CD8-positive, alpha-beta memory T cell (primary cell): ENCODE data around the gene MAD2L2. TPM values are rescaled to one million over a fixed set of nuclear protein-coding genes. Genes with fewer than 3 reads are reported as not detected.
"Not testable (repeated sequence)": the region's sequence is repeated elsewhere in the genome, so short reads cannot be mapped to it uniquely, and the experiment has no call there.

Experiments
- CTCF ChIA-PET: fragments of 350-600 bp; sonication (Branson Sonifier 250); formaldehyde crosslinking; loops from one replicate; lab custom pipeline; 2021; ENCODE audit warnings: antibody characterized with exemption; lab: Charles Lee
- POLR2A ChIA-PET: fragments of 350-600 bp; sonication (Branson Sonifier 250); formaldehyde crosslinking; loops from one replicate; lab custom pipeline; 2021; ENCODE audit warnings: antibody characterized with exemption; lab: Charles Lee
- DNase-seq, 5 donors: peaks; one replicate each; pipeline versions ENCODE4 v3.0.0 to v3.0.0-alpha.2; 2020 to 2022; ENCODE audit warnings: mixed read lengths in 1 of 5
- H3K27ac ChIP-seq: one replicate; pipeline ENCODE4 v1.7.0; 2013; ENCODE audit warnings: low read depth, mild to moderate bottlenecking, low read length, moderate library complexity
- H3K27me3 ChIP-seq: 2 replicates; pipeline ENCODE4 v1.7.0; 2013; ENCODE audit warnings: low read length, mild to moderate bottlenecking; ENCODE audit not compliant: insufficient read depth, poor library complexity, severe bottlenecking
- H3K36me3 ChIP-seq: 2 replicates; pipeline ENCODE4 v1.7.0; 2013; ENCODE audit warnings: mild to moderate bottlenecking, low read length, moderate library complexity; ENCODE audit not compliant: insufficient read depth
- H3K4me1 ChIP-seq: 2 replicates; pipeline ENCODE4 v1.7.0; 2013; ENCODE audit warnings: mild to moderate bottlenecking, low read length, moderate library complexity; ENCODE audit not compliant: insufficient read depth
- H3K4me3 ChIP-seq: 2 replicates; pipeline ENCODE4 v1.7.0; 2013; ENCODE audit warnings: mild to moderate bottlenecking, low read length
- H3K9me3 ChIP-seq: 2 replicates; pipeline ENCODE4 v1.7.0; 2013; ENCODE audit warnings: mild to moderate bottlenecking, low read length
- H3K27ac Mint-ChIP-seq, 8 donors: one replicate each; pipeline ENCODE4 v1.8.0; 2020 to 2021; ENCODE audit warnings: mixed read lengths in 8 of 8, mild to moderate bottlenecking in 6 of 8, inconsistent platforms in 3 of 8, moderate library complexity in 3 of 8
- H3K27me3 Mint-ChIP-seq, 2 donors: one replicate each; pipeline ENCODE4 v1.8.0; 2020 to 2021; ENCODE audit warnings: mixed read lengths in 2 of 2, mild to moderate bottlenecking in 1 of 2, moderate library complexity in 1 of 2
- H3K36me3 Mint-ChIP-seq, 3 donors: one replicate each; pipeline ENCODE4 v1.8.0; 2020 to 2021; ENCODE audit warnings: mixed read lengths in 3 of 3, inconsistent platforms in 1 of 3, mild to moderate bottlenecking in 1 of 3
- H3K4me1 Mint-ChIP-seq, 3 donors: one replicate each; pipeline ENCODE4 v1.8.0; 2020 to 2021; ENCODE audit warnings: mixed read lengths in 3 of 3, inconsistent platforms in 1 of 3, mild to moderate bottlenecking in 1 of 3
- H3K4me3 Mint-ChIP-seq, 7 donors: one replicate each; pipeline ENCODE4 v1.8.0; 2020 to 2021; ENCODE audit warnings: mixed read lengths in 7 of 7, mild to moderate bottlenecking in 6 of 7, moderate library complexity in 4 of 7, inconsistent platforms in 2 of 7
- H3K9me3 Mint-ChIP-seq, 5 donors: one replicate each; pipeline ENCODE4 v1.8.0; 2020 to 2022; ENCODE audit warnings: mixed read lengths in 5 of 5, mild to moderate bottlenecking in 3 of 5, moderate library complexity in 2 of 5, inconsistent platforms in 1 of 5
- polyA plus RNA-seq: library from polyadenylated mRNA; unstranded; fragments of 300-500 nt; fragmentation: Illumina TruSeq; gene quantifications from one replicate; pipeline ENCODE4 v1.2.3, GENCODE V29; 2021
- total RNA-seq, 2 experiments: library from RNA; stranded (reverse); gene quantifications; one replicate each; pipeline ENCODE4 v1.2.3, GENCODE V29; 2021

MAD2L2 gene
- total and polyA plus RNA-seq, 3 experiments from 2014 or later, result 57.2 to 66.2 (median 60.1) TPM

- Histone ChIP-seq H3K9me3 (no peaks in the 10 kb centered on the region), H3K4me1 (peaks cover 9% of the 10 kb centered on the region), H3K27me3 (no peaks in the 10 kb centered on the region), H3K27ac (no peak overlapping the region), H3K4me3 (no peak overlapping the region), H3K36me3 (no peaks in the 10 kb centered on the region)
- peaks cover 0 to 2% of the 10 kb centered on the region in 2 donors for H3K27me3 Mint-ChIP-seq
- CTCF ChIA-PET, result interaction anchor here (0.8 to 5.6 kb wide), 9 partner anchors 18 to 608 kb away, joined by 3 to 52 read pairs (median 5); partner anchors contain the start of gene FBXO6
- no peaks in the 10 kb centered on the region for H3K9me3 Mint-ChIP-seq
- H3K36me3 Mint-ChIP-seq, result no peaks in the 10 kb centered on the region
- H3K27ac Mint-ChIP-seq, result peak overlapping the region in 1 of 8 donors; percentile 21
- no peak for DNase-seq
- peaks cover 7 to 15% (median 11%) of the 10 kb centered on the region in 3 donors for H3K4me1 Mint-ChIP-seq
- POLR2A ChIA-PET, result interaction anchor here (0.9 kb wide), 1 partner anchor 608 kb away, joined by 3 read pairs; no protein-coding TSS in a partner anchor
- H3K4me3 Mint-ChIP-seq, result no peak overlapping the region
Measured at GRCh38 chr1:11645270-11645669, 35.7 kb downstream of the MAD2L2 start.

DNA sequence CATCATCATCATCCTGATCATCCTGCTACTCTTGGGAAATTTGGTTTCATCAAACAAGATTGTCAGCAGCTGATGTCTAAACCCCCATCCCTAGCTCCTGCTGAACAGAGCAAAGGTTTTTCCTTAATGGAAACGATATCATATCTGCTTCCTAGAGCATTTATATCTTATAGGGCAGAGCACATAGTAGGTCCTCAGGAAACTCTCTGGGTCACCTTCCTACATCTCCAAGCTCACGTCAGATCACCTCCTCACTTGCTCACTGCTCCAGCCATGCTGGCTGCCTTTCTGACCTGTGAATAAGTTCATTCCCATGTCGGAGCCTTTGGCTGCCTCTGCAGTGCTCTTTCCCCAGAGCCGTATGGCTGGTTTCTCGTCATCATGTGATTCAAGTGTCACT, 37.2 kb downstream of the MAD2L2 start:
- Histone ChIP-seq H3K4me1 (no peaks in the 10 kb centered on the region), H3K36me3 (no peaks in the 10 kb centered on the region), H3K27me3 (no peaks in the 10 kb centered on the region), H3K27ac (no peak overlapping the region), H3K9me3 (no peaks in the 10 kb centered on the region), H3K4me3 (no peak overlapping the region)
- POLR2A ChIA-PET, result no interaction called here
- H3K4me3 Mint-ChIP-seq, result no peak overlapping the region
- no peaks in the 10 kb centered on the region for H3K9me3 Mint-ChIP-seq
- peaks cover 2 to 6% of the 10 kb centered on the region in 2 donors for H3K27me3 Mint-ChIP-seq
- peaks cover 0 to 2% (median 2%) of the 10 kb centered on the region in 3 donors for H3K4me1 Mint-ChIP-seq
- no peak for DNase-seq
- no peaks in the 10 kb centered on the region for H3K36me3 Mint-ChIP-seq
- no peak overlapping the region for H3K27ac Mint-ChIP-seq
- CTCF ChIA-PET, result interaction anchor here (0.8 to 5.6 kb wide), 10 partner anchors 20 to 606 kb away, joined by 3 to 52 read pairs (median 3); partner anchors contain the start of gene FBXO6

- H3K27me3 Mint-ChIP-seq, H3K9me3 Mint-ChIP-seq, H3K36me3 ChIP-seq, POLR2A ChIA-PET, H3K4me1 Mint-ChIP-seq, H3K4me3 ChIP-seq, H3K4me3 Mint-ChIP-seq, H3K27me3 ChIP-seq, H3K9me3 ChIP-seq, H3K27ac ChIP-seq, H3K36me3 Mint-ChIP-seq, H3K4me1 ChIP-seq: not testable (repeated sequence)
- CTCF ChIA-PET, result interaction anchor here (1.1 to 5.6 kb wide), 16 partner anchors 8 to 605 kb away, joined by 3 to 52 read pairs (median 4); partner anchors contain the start of gene FBXO6
- H3K27ac Mint-ChIP-seq, result peak overlapping the region in 1 of 8 donors; percentile 43
- DNase-seq, result peak; percentile 49 to 72 (median 59)
Measured at GRCh38 chr1:11642418-11643017, 38.4 kb downstream of the MAD2L2 start.

DNA sequence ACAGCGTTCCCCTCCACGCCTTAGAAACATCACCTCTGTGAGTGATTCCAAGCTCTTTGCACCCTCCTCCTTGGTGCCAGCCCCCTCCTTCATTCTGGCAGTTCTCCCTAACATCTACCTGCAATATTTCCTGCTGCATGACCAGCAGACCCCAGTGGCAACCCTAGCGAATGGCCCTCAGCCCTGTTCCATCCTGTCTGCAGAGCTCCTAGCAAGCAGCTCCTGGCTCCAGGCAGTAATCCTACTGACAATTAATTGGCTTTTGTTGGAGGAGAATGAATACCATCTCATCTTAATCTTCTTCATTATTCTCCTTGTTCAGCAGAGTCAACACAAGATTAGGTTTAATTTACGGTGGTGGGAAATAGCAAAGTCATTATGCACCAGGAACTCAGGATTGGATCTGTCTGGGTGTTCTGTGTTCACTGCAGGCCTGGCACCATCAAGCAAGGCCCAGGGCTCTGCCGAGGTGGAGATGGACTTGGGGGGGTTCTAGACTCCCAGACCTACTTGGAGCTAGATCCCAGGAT, 39.1 kb downstream of the MAD2L2 start:
- no peaks in the 10 kb centered on the region for H3K27me3 ChIP-seq
- no peaks in the 10 kb centered on the region for H3K9me3 ChIP-seq
- no peak for DNase-seq
- no peak overlapping the region for H3K27ac ChIP-seq
- H3K4me1 ChIP-seq, result no peaks in the 10 kb centered on the region
- H3K4me3 ChIP-seq, result no peak overlapping the region
- H3K27ac Mint-ChIP-seq, result no peak overlapping the region
- POLR2A ChIA-PET, result no interaction called here
- CTCF ChIA-PET, result interaction anchor here (0.9 to 5.6 kb wide), 15 partner anchors 8 to 604 kb away, joined by 3 to 52 read pairs (median 4); no protein-coding TSS in a partner anchor
- peaks cover 2 to 11% of the 10 kb centered on the region in 2 donors for H3K27me3 Mint-ChIP-seq
- H3K4me1 Mint-ChIP-seq, result peaks cover 0 to 2% (median 0%) of the 10 kb centered on the region in 3 donors
- no peaks in the 10 kb centered on the region for H3K9me3 Mint-ChIP-seq
- H3K36me3 ChIP-seq, result no peaks in the 10 kb centered on the region
- no peaks in the 10 kb centered on the region for H3K36me3 Mint-ChIP-seq
- no peak overlapping the region for H3K4me3 Mint-ChIP-seq

DNA sequence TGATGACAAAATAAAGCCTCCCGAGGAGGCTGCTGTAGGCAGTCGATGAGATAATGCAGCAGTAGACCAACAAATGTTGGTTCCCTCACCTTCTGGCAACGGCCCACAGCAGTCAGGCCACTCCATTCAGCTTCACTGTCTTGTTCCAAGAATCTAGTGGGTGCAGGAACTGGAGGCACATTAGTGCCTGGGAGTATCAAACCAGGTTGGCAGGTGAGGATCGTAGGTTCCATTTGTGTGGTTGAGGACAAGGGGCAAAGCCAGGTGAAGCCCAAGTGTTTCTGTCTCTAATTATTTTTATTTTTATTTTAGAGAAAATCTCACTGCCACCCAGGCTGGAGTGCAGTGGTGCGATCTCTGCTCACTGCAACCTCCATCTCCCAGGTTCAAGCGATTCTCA, 40.0 kb downstream of the MAD2L2 start:
- H3K36me3 Mint-ChIP-seq, result peaks cover 0 to 1% (median 0%) of the 10 kb centered on the region in 3 donors
- no peak overlapping the region for H3K4me3 Mint-ChIP-seq
- CTCF ChIA-PET, result interaction anchor here (1.6 to 5.6 kb wide), 5 partner anchors 9 to 604 kb away, joined by 4 to 52 read pairs (median 10); no protein-coding TSS in a partner anchor
- no peak overlapping the region for H3K27ac ChIP-seq
- H3K4me1 Mint-ChIP-seq, result peaks cover 0 to 2% (median 0%) of the 10 kb centered on the region in 3 donors
- no peak overlapping the region for H3K27ac Mint-ChIP-seq
- POLR2A ChIA-PET, result no interaction called here
- no peak for DNase-seq
- no peaks in the 10 kb centered on the region for H3K4me1 ChIP-seq
- H3K9me3 ChIP-seq, result no peaks in the 10 kb centered on the region
- H3K9me3 Mint-ChIP-seq, result no peaks in the 10 kb centered on the region
- no peak overlapping the region for H3K4me3 ChIP-seq
- no peaks in the 10 kb centered on the region for H3K36me3 ChIP-seq
- peaks cover 2 to 20% of the 10 kb centered on the region in 2 donors for H3K27me3 Mint-ChIP-seq
- no peaks in the 10 kb centered on the region for H3K27me3 ChIP-seq

- Histone ChIP-seq H3K4me3 (no peak overlapping the region), H3K9me3 (no peaks in the 10 kb centered on the region), H3K36me3 (no peaks in the 10 kb centered on the region), H3K27ac (no peak overlapping the region), H3K27me3 (no peaks in the 10 kb centered on the region), H3K4me1 (no peaks in the 10 kb centered on the region)
- Mint-ChIP-seq H3K4me1 (peaks cover 0 to 2% (median 0%) of the 10 kb centered on the region in 3 donors), H3K27ac (no peak overlapping the region), H3K27me3 (peaks cover 5 to 23% of the 10 kb centered on the region in 2 donors), H3K36me3 (peaks cover 0 to 1% (median 0%) of the 10 kb centered on the region in 3 donors), H3K4me3 (no peak overlapping the region), H3K9me3 (no peaks in the 10 kb centered on the region)
- ChIA-PET POLR2A (no interaction called here), CTCF (interaction anchor here (0.8 to 1.8 kb wide), 2 partner anchors 79 to 603 kb away, joined by 3 to 4 read pairs; no protein-coding TSS in a partner anchor)
- no peak for DNase-seq
Measured at GRCh38 chr1:11640101-11640500, 40.8 kb downstream of the MAD2L2 start.

DNA sequence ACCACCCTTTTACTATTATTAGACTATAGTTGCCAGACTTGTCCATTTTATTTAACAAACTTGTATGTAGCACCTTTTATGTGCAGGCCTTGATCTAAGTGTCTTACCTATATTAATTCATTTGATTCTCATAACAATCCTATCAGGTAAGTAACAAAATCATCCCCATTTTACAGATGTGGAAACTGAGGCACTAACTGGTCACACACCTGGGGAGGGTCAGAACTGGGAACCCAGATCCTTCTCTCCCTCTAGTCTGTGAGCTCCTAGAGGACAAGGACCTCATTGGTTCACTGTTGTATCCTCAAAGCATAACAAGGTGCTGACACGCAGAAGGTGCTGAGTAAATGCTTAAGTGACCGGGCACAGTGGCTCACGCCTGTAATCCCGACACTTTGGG, 41.6 kb downstream of the MAD2L2 start:
- Histone ChIP-seq H3K9me3 (no peaks in the 10 kb centered on the region), H3K36me3 (no peaks in the 10 kb centered on the region), H3K27ac (no peak overlapping the region), H3K27me3 (no peaks in the 10 kb centered on the region), H3K4me3 (no peak overlapping the region), H3K4me1 (no peaks in the 10 kb centered on the region)
- Mint-ChIP-seq H3K9me3 (no peaks in the 10 kb centered on the region), H3K4me3 (no peak overlapping the region), H3K27ac (no peak overlapping the region), H3K27me3 (peaks cover 9 to 26% of the 10 kb centered on the region in 2 donors), H3K36me3 (peaks cover 0 to 1% (median 0%) of the 10 kb centered on the region in 3 donors), H3K4me1 (peaks cover 0 to 2% (median 0%) of the 10 kb centered on the region in 3 donors)
- no peak for DNase-seq
- CTCF ChIA-PET, result interaction anchor here (0.8 to 1.1 kb wide), 2 partner anchors 601 to 602 kb away, joined by 3 to 4 read pairs; no protein-coding TSS in a partner anchor
- POLR2A ChIA-PET, result no interaction called here

DNA sequence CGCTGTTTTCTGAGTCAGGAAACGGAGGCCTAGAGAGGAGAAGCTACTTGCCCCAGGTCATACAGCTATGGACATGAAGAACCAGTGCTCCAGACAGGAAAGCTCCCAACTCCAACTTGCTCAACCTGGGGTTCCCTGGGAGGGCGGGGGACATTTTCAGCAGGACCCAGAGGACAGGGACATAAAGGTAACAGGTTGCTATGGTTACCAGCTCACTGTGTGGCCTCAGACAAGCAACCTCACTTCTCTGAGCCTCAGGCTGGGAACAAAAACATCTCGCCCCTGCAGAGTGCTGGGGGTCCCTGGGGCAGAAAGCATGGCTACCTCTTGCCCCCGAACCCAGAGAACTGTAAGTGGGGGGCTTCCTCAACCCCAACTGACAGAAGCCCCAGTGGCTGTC, 42.8 kb downstream of the MAD2L2 start:
- Histone ChIP-seq H3K4me1 (no peaks in the 10 kb centered on the region), H3K4me3 (no peak overlapping the region), H3K9me3 (no peaks in the 10 kb centered on the region), H3K27ac (no peak overlapping the region), H3K36me3 (no peaks in the 10 kb centered on the region), H3K27me3 (no peaks in the 10 kb centered on the region)
- H3K4me1 Mint-ChIP-seq, result peaks cover 0 to 2% (median 0%) of the 10 kb centered on the region in 3 donors
- H3K36me3 Mint-ChIP-seq, result peaks cover 0 to 1% (median 0%) of the 10 kb centered on the region in 3 donors
- H3K27me3 Mint-ChIP-seq, result peaks cover 9 to 32% of the 10 kb centered on the region in 2 donors
- no peak overlapping the region for H3K4me3 Mint-ChIP-seq
- no peak overlapping the region for H3K27ac Mint-ChIP-seq
- ChIA-PET CTCF (no interaction called here), POLR2A (no interaction called here)
- no peaks in the 10 kb centered on the region for H3K9me3 Mint-ChIP-seq
- DNase-seq, result no peak
